ENCODE measurements around the gene TRDMT1.

DNA sequence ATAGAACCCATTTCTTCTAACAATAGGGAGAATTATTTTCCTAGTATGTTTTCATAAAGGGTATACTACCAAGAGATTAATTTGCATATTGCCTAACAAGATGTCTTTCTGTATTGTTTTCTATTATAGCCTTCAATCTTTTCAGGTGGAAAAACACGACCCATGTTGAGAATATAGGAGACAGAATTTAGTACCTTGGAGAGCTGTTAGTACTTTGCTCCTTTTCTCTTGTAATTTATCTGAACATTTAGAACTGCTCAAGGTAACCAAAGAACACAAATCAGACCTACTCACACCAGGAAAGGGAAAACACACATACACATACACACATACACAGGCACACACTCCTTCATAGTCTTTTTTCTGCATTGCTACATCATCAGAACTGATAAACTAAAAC is 7.8 kb upstream of the TRDMT1 start:
- TF ChIP-seq, protein P1, sequence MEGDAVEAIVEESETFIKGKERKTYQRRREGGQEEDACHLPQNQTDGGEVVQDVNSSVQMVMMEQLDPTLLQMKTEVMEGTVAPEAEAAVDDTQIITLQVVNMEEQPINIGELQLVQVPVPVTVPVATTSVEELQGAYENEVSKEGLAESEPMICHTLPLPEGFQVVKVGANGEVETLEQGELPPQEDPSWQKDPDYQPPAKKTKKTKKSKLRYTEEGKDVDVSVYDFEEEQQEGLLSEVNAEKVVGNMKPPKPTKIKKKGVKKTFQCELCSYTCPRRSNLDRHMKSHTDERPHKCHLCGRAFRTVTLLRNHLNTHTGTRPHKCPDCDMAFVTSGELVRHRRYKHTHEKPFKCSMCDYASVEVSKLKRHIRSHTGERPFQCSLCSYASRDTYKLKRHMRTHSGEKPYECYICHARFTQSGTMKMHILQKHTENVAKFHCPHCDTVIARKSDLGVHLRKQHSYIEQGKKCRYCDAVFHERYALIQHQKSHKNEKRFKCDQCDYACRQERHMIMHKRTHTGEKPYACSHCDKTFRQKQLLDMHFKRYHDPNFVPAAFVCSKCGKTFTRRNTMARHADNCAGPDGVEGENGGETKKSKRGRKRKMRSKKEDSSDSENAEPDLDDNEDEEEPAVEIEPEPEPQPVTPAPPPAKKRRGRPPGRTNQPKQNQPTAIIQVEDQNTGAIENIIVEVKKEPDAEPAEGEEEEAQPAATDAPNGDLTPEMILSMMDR (conservative IDR thresholded peaks at IDR 0.05; ENCODE audit: low read length): no peak
- TF ChIP-seq EZH2phosphoT487 (IDR thresholded peaks at IDR 0.05; ENCODE audit: borderline replicate concordance, low read depth, low read length): no peak
